ENCODE results near the gene RNH1.
"Not testable (repeated sequence)": the region's sequence is repeated elsewhere in the genome, so short reads cannot be mapped to it uniquely, and the experiment has no call there.

The RNH1 gene

GRCh38 chr11:473962-474785 lies 32.9 kb downstream of the RNH1 start:
- DNase-seq: no peak

GRCh38 chr11:473415-473814 lies 33.6 kb downstream of the RNH1 start:
- no peak for DNase-seq

GRCh38 chr11:472816-473215 lies 34.2 kb downstream of the RNH1 start:
- DNase-seq: no peak

GRCh38 chr11:472272-472671 lies 34.8 kb downstream of the RNH1 start:
- no peak for DNase-seq

- no peak for DNase-seq
These were observed 35.4 kb downstream of the RNH1 start for GRCh38 chr11:471468-472145.

DNA sequence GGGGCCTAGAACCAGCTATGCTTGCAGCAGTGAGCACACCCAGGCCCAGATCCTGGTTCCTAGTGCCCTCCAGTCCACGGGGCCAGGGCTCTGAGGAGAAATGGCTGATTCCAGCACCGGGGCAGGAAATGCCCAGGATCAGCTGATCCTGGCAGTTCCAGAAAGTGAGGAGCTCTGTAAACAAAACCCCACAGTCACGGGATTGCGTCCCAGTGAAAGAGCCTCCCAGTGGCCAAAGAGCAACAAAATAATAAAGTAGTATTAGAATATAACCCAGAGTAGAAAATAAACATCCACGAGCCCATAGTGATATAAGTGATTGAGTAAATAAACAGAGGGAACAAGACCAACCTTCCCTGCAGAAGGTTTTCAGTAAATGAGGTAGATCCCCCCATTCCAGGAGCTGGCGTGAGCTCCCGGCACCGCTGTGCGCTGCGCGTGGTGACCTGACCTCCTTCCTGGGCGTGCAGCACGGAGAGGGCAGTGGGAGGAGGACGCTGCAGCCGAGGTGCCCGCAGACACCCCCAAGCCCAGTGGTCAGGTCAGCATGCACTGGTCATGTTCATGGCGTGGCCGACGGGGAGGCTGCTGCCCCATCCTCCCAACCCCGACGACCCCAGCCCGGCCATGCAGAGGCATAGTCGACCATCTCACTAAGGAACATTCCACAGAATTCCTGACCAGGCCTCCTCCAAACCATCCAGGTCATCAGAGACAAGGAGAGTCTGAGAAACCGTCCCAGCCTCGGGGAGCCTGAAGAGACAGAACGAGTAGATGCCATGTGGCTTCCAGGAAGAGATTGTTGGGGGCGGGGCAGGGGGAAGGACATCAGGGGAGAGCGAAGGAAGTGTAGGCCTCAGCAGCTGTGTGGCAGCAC lies 37.1 kb downstream of the RNH1 start:
- no peak for DNase-seq

DNA sequence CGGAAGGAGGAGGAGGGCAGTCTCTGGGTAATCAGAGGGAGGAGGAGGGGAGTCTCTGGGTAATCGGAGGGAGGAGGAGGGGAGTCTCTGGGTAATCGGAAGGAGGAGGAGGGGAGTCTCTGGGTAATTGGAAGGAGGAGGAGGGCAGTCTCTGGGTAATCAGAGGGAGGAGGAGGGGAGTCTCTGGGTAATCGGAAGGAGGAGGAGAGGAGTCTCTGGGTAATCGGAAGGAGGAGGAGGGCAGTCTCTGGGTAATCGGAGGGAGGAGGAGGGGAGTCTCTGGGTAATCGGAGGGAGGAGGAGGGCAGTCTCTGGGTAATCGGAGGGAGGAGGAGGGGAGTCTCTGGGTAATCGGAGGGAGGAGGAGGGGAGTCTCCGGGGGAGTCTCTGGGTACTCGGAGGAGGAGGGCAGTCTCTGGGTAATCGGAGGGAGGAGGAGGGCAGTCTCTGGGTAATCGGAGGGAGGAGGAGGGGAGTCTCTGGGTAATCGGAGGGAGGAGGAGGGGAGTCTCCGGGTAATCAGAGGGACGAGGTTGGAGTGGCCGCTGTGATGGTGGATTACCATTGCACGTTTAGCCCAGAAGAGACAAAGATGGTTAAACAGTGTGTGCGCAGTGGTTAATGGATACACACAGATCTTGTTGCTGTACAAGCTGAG lies 37.9 kb downstream of the RNH1 start:
- not testable (repeated sequence) for DNase-seq

GRCh38 chr11:468493-468892 lies 38.5 kb downstream of the RNH1 start:
- no peak for DNase-seq

DNA sequence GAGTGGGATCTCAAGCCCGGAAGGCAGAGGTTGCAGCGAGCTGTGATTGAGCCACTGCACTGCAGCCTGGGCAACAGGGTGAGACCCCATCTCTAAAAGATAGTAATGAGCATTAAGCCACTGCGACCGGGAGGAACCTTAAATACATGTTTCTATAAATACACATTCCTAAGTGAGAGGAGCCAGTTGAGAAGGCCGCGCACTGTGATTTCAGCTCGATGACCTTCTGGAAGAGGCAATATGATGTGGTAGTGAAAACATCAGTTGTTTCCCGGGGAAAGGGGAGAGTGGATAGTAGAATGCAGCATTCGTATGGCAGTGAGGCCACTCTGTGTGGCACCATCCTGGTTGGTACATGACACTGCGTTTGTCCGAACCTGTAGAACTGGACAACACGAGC lies 39.0 kb downstream of the RNH1 start:
- DNase-seq: no peak

- DNase-seq: no peak
These were observed 41.0 kb downstream of the RNH1 start for GRCh38 chr11:465896-466530.

DNA sequence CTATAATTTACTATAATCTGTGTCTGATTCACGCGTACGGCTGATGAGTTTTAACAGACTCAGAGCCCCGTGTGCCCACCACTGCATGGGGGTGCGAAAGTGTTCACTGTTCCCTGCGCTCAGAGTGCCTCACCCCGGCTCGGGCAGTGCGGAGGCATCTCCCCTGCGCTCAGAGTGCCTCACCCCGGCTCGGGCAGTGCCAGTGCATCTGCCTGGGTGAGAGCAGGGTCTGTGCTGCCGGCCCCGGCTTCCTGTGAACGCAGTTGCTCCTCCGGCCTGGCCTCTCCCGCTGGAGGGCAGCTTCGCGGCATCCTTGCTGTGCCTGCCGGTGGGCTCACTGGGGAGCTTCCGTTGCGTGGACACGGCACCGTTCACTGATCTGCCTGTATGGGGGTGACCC lies 42.7 kb downstream of the RNH1 start:
- DNase-seq: no peak

DNA sequence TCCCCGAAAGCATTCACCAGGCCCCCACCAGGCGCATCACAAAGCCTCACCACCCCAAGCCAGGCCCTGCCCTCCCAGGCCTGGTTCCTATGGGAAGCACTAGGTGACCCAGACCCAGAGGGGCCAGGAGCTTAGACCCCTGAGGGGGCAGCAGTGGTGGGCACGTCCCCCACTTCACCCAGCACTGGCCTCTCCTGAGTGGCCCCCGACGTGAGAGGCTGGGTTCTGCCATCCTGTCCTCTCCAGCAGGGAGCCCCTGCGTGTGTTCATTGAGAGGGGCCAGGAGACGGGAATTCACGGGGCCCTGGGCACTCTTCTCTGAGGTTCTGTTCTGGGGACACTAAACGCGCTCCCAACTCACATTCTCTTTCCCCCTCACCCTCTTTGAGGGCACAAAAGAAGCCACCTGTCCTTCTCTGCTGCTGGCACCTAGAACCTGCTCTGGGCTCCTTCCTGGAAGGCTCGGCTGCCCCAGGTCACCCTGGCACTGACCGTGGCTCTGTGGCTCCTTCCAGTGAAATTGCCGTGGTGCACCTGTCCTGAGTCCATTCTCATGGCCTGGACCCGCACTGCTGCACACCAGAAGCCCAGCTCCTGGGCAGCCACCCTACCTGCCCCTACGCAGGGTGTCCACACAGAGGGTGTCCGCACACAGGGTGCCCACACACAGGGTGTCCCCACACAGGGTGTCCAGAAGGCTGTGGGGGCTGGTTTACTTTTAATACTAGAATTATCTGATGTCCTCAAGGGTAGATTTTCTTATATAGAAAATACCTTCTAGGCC lies 44.7 kb downstream of the RNH1 start:
- no peak for DNase-seq

DNA sequence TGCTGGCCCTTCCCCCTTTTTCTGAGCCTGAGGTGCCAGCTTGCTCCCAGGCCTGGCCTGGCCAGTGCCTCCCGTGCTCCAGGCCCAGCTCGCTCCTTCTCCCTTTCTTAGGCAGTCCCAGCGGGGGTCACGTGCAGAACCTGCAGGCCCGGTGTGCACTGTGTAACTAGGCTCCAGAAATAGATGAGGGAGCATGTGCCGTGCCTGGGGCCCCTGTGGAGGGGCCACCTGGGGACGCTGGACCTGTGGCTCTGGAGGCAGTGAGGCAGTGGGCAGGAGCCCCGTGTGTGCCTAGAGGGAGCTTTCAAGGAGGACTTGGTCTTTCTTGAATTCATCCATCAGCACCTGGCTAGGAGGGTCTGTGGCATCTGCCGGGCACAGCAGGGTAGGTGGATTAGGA lies 45.4 kb downstream of the RNH1 start:
- no peak for DNase-seq

GRCh38 chr11:460331-461199 lies 46.5 kb downstream of the RNH1 start:
- DNase-seq: no peak

DNA sequence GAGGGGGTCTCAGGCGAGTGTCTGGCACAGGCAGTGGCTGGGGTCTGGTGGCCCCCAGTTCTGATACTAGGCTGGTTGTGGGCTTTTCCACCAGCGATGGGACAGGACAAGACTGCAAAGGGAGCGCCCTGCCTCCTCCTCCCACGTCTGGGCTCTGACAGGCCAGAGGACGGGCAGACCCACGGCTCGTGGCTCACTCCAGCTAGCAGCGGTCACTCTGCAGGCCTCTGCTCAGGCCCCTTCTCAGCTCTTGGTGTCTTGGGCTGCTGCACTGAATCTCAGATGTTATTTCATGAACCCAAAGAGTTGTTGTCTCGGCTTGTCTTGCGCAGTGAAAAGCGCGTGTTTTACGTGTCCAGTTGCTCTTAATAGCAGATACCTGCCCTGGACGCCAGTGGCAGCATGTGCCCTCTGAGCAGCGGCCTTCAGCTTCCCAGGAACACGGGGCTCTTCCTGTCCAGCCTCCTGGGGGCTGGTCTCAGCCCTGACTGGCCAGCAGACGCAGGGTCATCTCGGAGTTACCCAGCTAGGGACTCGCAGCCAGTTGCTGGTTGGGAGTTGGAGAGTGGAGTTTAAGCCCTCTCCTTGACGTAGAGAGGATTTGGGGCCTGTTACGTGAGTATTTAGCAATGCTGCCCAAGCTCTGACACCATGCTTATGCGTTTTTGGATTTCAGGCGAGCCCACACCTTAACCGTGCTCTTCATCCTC lies 47.4 kb downstream of the RNH1 start:
- no peak for DNase-seq

DNA sequence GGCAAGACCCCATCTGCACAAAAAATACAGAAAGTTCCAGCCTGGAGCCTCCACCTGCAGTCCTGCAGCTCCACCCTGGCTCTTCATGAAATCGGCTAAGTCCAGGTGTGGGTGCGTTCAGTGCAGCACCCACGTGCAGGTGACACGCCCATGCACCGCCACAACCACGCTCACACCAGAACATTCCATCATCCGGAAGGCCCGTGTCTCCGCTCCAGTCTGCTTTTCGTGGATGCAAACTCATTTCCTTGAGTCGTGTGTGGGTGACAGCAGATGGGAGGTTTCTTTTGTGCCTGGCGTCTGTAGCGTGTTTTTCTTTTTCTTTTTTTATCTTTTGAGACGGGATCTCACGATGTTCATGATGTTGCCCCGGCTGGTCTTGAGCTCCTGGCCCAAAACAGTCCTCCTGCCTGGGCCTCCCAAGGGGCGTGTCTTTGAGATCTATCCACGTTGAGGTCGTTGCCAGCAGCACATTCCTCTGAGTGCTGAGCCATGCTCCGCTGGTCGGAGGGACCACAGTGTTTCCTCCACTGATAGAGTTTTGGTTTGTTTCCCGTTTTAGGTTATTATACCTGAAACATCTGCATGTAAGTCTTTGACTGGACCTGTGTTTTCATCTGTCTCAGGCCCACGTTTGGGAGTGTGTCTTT lies 49.8 kb downstream of the RNH1 start:
- DNase-seq: no peak

- DNase-seq: peak; percentile 69
These were observed 50.5 kb downstream of the RNH1 start for GRCh38 chr11:456533-456932.

- no peak for DNase-seq
These were observed 51.4 kb downstream of the RNH1 start for GRCh38 chr11:455566-456147.
